OCI-LY7 (cell line): ENCODE results near the gene COLEC12.

Experiments
- CTCF ChIP-seq: fragments of 200-600 bp; sonication (generic); conservative IDR thresholded peaks from 2 replicates; pipeline ENCODE4 v1.5.1; 2014; ENCODE audit warnings: mild to moderate bottlenecking, antibody characterized with exemption, low read length, moderate library complexity, mixed read lengths
- EZH2phosphoT487 ChIP-seq: fragments of 200-600 bp; sonication (generic); IDR thresholded peaks from 2 replicates; pipeline ENCODE4 v1.6.1; 2018; ENCODE audit warnings: low read depth, borderline replicate concordance, mild to moderate bottlenecking, mixed run types, antibody characterized with exemption, low read length, moderate library complexity, mixed read lengths

GRCh38 chr18:297936-298335 lies 202.6 kb downstream of the COLEC12 start:
- TF ChIP-seq CTCF (no peak), EZH2phosphoT487 (no peak)
